NCI-H460 (cell line): Measurements from ENCODE around the gene OR2AT4. TPM values are rescaled to one million over a fixed set of nuclear protein-coding genes. Genes with fewer than 3 reads are reported as not detected.
"Not testable (repeated sequence)": the region's sequence is repeated elsewhere in the genome, so short reads cannot be mapped to it uniquely, and the experiment has no call there.

Source experiments
- DNase-seq: peaks from one replicate; pipeline ENCODE4 v3.0.0-alpha.2; 2016; ENCODE audit warnings: low read depth; ENCODE audit errors: extremely low read depth
- total RNA-seq: library from RNA; depleted of rRNA; stranded (reverse); fragments of >200 nt; shearing (Covaris generic); gene quantifications from 2 replicates; pipeline ENCODE4 v1.2.3, GENCODE V29; 2014

Gene OR2AT4
- total RNA-seq, 1 experiment from 2014 or later, result not detected

GRCh38 chr11:75105462-75105925 lies 8.8 kb upstream of the OR2AT4 start:
- no peak for DNase-seq

- no peak for DNase-seq
Measured at GRCh38 chr11:75103380-75104026, 6.8 kb upstream of the OR2AT4 start.

DNA sequence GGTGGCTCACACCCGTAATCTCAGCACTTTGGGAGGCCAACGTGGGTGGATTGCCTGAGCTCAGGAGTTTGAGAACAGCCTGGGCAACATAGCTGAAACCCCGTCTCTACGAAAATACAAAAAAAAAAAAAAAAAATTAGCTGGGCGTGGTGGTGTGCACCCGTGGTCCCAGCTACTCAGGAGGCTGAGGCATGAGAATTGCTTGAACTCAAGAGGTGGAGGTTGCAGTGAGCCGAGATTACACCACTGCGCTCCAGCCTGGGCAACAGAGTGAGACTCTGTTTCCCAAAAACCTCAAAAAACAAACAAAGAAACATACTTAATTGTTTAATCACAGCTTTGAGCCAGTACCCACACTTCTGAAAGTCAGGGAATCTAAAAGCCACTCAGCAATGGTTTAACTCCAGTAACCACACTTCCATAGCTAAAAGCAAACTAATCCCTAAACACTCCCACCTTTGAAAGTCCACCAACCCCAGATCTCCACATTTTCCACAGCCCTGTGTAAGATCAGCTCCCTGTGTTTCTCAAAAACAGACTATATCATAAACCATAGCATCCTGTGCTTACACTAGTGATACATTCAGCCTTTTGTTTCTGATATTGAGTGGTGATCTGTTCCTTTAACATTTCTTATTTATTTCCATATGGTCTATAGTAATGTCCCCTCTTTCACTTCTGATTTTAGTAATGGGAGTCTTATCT lies 4.9 kb upstream of the OR2AT4 start:
- no peak for DNase-seq

GRCh38 chr11:75100314-75100713 lies 3.6 kb upstream of the OR2AT4 start:
- DNase-seq, result peak; percentile 30

DNA sequence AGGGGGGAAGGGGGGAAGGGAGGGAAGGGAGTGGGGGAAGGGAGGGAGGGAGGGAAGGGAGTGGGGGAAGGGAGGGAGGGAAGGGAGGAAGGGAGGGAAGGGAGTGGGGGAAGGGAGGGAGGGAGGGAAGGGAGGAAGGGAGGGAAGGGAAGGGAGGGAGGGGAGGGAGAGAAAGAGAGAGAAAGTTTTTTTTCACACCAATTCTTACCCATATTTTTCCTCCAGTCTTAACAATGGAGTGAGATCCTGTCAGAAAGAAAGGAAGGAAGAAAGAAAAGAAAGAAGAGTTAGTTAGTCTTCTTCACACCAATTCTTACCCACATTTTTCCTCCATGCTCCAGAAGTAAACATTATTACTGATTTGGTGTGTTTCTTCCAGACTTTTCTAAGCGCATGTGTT lies 3.0 kb upstream of the OR2AT4 start:
- DNase-seq, result no peak

- not testable (repeated sequence) for DNase-seq
Measured at GRCh38 chr11:75098835-75099439, 2.3 kb upstream of the OR2AT4 start.

GRCh38 chr11:75098181-75098580 lies 1.5 kb upstream of the OR2AT4 start:
- DNase-seq, result not testable (repeated sequence)

GRCh38 chr11:75097173-75097557 lies 489 bp upstream of the OR2AT4 start:
- DNase-seq, result no peak

GRCh38 chr11:75094382-75094781 lies 2.3 kb downstream of the OR2AT4 start:
- DNase-seq, result not testable (repeated sequence)

DNA sequence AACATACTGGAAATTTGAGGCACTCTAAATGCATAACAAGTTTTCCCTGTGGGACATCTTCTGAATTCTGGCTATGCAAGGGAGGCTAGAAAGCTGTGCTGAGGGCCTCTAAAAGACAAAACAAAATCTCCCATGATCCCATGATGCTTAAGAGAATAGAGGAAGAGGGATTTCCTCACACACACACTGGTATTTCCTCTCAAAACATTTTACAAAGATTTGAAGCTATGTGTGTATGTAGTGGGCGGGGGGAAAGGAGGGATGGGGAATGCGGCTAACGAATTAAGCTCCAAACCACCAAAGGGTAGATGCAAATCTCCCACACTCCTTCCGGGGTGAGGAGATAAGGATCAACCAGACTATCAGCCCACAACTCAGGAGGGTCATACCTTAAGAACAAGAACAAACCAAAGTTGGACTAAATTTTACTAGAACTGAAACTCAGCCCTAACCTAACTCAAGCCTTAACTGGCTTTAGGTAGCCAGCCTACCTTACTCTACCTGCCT lies 6.0 kb downstream of the OR2AT4 start:
- DNase-seq, result no peak

- DNase-seq, result no peak
Measured at GRCh38 chr11:75087319-75088305, 9.1 kb downstream of the OR2AT4 start.

DNA sequence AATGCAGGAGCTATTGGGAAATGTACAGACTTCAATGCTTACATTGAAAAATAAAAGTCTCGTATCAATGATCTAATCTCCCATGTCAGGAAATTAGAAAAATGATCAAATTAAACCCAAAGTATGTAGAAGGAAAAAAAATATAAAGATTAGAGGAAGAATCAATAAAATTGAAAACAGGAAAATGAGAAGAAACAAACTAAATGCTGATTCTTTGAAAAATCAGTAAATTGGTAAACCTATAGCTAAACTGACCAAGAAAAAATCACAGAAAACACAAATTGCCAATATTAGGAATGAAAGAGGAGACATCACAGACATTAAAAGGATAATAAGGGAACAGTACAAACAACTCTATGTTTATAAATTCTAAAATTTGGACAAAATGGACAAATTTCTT lies 11.8 kb downstream of the OR2AT4 start:
- DNase-seq, result no peak

DNA sequence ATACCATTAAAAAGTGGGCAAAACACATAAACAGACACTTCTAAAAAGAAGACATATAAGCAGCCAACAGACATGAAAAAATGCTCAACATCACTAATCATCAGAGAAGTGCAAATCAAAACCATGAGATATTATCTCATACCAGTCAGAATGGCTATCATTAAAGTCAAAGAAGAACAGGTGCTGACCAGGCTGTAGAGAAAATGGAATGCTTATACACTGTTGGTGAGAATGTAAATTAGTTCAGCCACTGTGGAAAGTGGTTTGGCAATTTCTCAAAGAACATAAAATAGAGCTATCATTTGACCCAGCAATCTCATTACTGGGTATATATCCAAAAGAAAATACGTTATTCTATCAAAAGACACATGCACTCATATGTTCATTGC lies 13.5 kb downstream of the OR2AT4 start:
- DNase-seq, result no peak

DNA sequence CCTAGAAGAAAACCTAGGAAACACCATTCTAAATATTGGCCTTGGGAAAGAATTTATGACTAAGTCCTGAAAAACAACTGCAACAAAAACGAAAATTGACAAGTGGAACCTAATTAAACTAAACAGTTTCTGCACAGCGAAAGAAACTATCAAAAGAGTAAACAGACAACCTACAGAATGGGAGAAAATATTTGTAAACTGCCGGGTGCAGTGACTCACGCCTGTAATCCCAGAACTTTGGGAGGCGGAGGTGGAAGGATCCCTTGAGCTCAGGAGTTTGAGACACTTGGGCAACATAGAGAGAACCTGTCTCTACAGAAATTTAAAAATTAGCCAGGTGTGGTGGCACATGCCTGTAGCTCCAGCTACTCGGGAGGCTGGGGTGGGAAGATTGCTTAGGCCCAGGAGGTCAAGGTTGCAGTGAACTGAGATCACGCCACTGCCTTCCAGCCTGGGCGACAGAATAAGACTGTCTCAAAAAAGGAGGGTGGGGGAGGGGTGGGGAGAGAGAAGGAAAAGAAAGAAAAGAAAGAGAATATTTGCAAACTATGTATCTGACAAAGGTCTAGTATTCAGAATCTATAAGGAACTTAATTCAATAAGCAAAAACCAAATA lies 14.0 kb downstream of the OR2AT4 start:
- DNase-seq, result no peak

DNA sequence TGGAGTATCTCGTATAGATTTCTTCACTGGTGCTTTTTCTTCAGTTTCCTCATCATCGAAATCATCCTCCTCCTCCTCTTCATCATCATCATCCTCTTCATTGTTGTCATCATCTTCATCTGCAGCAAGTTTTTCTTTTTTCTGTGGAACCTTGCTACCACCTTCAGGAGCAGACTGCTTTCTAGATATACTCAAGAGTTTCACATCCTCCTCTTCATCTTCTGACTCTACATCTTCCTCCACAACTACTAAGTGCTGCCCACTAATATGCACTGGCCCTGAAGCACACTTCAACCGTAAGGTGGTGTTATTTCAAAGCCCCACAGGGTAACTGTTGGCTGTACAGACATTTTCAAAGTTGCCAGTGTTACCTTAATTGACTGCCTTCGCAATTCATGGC lies 17.1 kb downstream of the OR2AT4 start:
- DNase-seq, result no peak

DNA sequence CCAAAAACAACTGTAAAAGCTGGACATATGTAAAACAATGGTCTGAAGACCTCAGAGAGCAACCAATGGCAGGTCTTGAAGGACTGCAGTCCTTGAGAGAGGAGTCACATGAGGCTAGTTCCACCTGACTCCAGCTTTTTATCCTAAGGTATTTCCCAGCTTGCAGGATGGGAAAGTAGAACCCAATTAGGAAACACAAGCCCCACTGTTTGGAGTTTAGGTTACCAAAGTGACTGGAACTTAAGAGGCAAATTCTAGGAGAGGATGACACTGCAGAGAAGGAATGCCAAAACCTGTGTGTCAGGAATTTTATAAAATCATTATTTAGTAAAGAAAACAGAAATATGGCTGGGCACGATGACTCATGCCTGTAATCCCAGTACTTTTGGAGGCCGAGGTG lies 18.4 kb downstream of the OR2AT4 start:
- DNase-seq, result no peak

- DNase-seq, result no peak
Measured at GRCh38 chr11:75077316-75077715, 19.4 kb downstream of the OR2AT4 start.

DNA sequence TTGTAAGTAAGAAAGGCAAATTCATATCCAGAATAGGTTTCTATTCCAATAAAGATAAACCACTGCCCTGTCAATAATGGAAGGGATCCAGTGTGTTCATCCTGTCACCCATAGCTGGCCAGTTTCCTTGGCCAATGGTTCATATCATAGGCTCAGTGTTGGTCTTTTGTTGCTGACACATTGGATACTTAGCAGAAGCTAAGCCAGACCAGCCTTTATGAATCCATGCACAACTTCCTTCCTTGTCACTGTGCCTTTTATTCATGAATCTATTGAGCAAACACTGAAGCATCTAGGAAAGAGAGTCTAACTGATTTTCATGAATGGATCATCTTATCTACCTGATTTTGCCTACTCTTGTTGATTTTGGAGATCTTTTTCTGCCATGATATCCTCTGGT lies 20.0 kb downstream of the OR2AT4 start:
- DNase-seq, result no peak

- DNase-seq, result no peak
Measured at GRCh38 chr11:75073459-75074190, 23.1 kb downstream of the OR2AT4 start.
